ENCODE results near the gene TOX3.

The TOX3 gene

GRCh38 chr16:52529226-52529625 is 17.7 kb downstream of the TOX3 start:
- H3K9ac ChIP-seq (ENCODE audit: low read length) = no peak overlapping the region
- no peak overlapping the region for H3K4me3 ChIP-seq (ENCODE audit: low read length)
- H3K9me3 ChIP-seq (ENCODE audit: control insufficient read depth, low read length) = no peaks in the 10 kb centered on the region
- H3K36me3 ChIP-seq (ENCODE audit: control insufficient read depth, insufficient read depth, low read length, severe bottlenecking) = no peaks in the 10 kb centered on the region
- H3K4me1 ChIP-seq (ENCODE audit: control insufficient read depth, insufficient read depth, low read length) = no peaks in the 10 kb centered on the region
- no peaks in the 10 kb centered on the region for H3K27me3 ChIP-seq (replicated peaks; ENCODE audit: control insufficient read depth, insufficient read depth, low read length)
- DNase-seq (ENCODE audit: low read depth) = no peak

GRCh38 chr16:52528393-52529065 is 18.4 kb downstream of the TOX3 start:
- H3K4me3 ChIP-seq (ENCODE audit: low read length) = no peak overlapping the region
- no peak for DNase-seq (ENCODE audit: low read depth)
- H3K9ac ChIP-seq (ENCODE audit: low read length) = no peak overlapping the region
- no peaks in the 10 kb centered on the region for H3K9me3 ChIP-seq (ENCODE audit: control insufficient read depth, low read length)
- no peaks in the 10 kb centered on the region for H3K27me3 ChIP-seq (replicated peaks; ENCODE audit: control insufficient read depth, insufficient read depth, low read length)
- no peaks in the 10 kb centered on the region for H3K36me3 ChIP-seq (ENCODE audit: control insufficient read depth, insufficient read depth, low read length, severe bottlenecking)
- H3K4me1 ChIP-seq (ENCODE audit: control insufficient read depth, insufficient read depth, low read length) = no peaks in the 10 kb centered on the region

GRCh38 chr16:52526830-52527229 is 20.1 kb downstream of the TOX3 start:
- Histone ChIP-seq H3K36me3 (ENCODE audit: control insufficient read depth, insufficient read depth, low read length, severe bottlenecking) (no peaks in the 10 kb centered on the region), H3K27me3 (replicated peaks; ENCODE audit: control insufficient read depth, insufficient read depth, low read length) (no peaks in the 10 kb centered on the region), H3K4me3 (ENCODE audit: low read length) (no peak overlapping the region), H3K4me1 (ENCODE audit: control insufficient read depth, insufficient read depth, low read length) (no peaks in the 10 kb centered on the region), H3K9me3 (ENCODE audit: control insufficient read depth, low read length) (no peaks in the 10 kb centered on the region), H3K9ac (ENCODE audit: low read length) (no peak overlapping the region)
- DNase-seq (ENCODE audit: low read depth) = no peak

- H3K4me3 ChIP-seq (ENCODE audit: low read length) = no peak overlapping the region
- H3K9me3 ChIP-seq (ENCODE audit: control insufficient read depth, low read length) = no peaks in the 10 kb centered on the region
- H3K27me3 ChIP-seq (replicated peaks; ENCODE audit: control insufficient read depth, insufficient read depth, low read length) = no peaks in the 10 kb centered on the region
- no peak for DNase-seq (ENCODE audit: low read depth)
- H3K9ac ChIP-seq (ENCODE audit: low read length) = no peak overlapping the region
- no peaks in the 10 kb centered on the region for H3K4me1 ChIP-seq (ENCODE audit: control insufficient read depth, insufficient read depth, low read length)
- no peaks in the 10 kb centered on the region for H3K36me3 ChIP-seq (ENCODE audit: control insufficient read depth, insufficient read depth, low read length, severe bottlenecking)
These were observed 20.7 kb downstream of the TOX3 start for GRCh38 chr16:52526116-52526828.

- no peaks in the 10 kb centered on the region for H3K36me3 ChIP-seq (ENCODE audit: control insufficient read depth, insufficient read depth, low read length, severe bottlenecking)
- no peak overlapping the region for H3K4me3 ChIP-seq (ENCODE audit: low read length)
- no peak overlapping the region for H3K9ac ChIP-seq (ENCODE audit: low read length)
- H3K9me3 ChIP-seq (ENCODE audit: control insufficient read depth, low read length) = no peaks in the 10 kb centered on the region
- H3K4me1 ChIP-seq (ENCODE audit: control insufficient read depth, insufficient read depth, low read length) = no peaks in the 10 kb centered on the region
- no peak for DNase-seq (ENCODE audit: low read depth)
- no peaks in the 10 kb centered on the region for H3K27me3 ChIP-seq (replicated peaks; ENCODE audit: control insufficient read depth, insufficient read depth, low read length)
These were observed 25.4 kb downstream of the TOX3 start for GRCh38 chr16:52521570-52521969.

- Histone ChIP-seq H3K9ac (ENCODE audit: low read length) (no peak overlapping the region), H3K4me1 (ENCODE audit: control insufficient read depth, insufficient read depth, low read length) (no peaks in the 10 kb centered on the region), H3K4me3 (ENCODE audit: low read length) (no peak overlapping the region), H3K36me3 (ENCODE audit: control insufficient read depth, insufficient read depth, low read length, severe bottlenecking) (no peaks in the 10 kb centered on the region), H3K9me3 (ENCODE audit: control insufficient read depth, low read length) (no peaks in the 10 kb centered on the region), H3K27me3 (replicated peaks; ENCODE audit: control insufficient read depth, insufficient read depth, low read length) (no peaks in the 10 kb centered on the region)
- DNase-seq (ENCODE audit: low read depth) = no peak
These were observed 28.1 kb downstream of the TOX3 start for GRCh38 chr16:52518884-52519283.

GRCh38 chr16:52515068-52515671 is 31.8 kb downstream of the TOX3 start:
- no peaks in the 10 kb centered on the region for H3K9me3 ChIP-seq (ENCODE audit: control insufficient read depth, low read length)
- peak; percentile 1 for DNase-seq (ENCODE audit: low read depth)

GRCh38 chr16:52512297-52512987 is 34.5 kb downstream of the TOX3 start:
- no peak overlapping the region for H3K4me3 ChIP-seq (ENCODE audit: low read length)
- no peak for DNase-seq (ENCODE audit: low read depth)
- H3K4me1 ChIP-seq (ENCODE audit: control insufficient read depth, insufficient read depth, low read length) = no peaks in the 10 kb centered on the region

More at GRCh38 chr16:52515068-52515671, 31.8 kb downstream of the TOX3 start:
- Histone ChIP-seq H3K4me3 (ENCODE audit: low read length) (no peak overlapping the region), H3K9ac (ENCODE audit: low read length) (no peak overlapping the region), H3K36me3 (ENCODE audit: control insufficient read depth, insufficient read depth, low read length, severe bottlenecking) (no peaks in the 10 kb centered on the region), H3K4me1 (ENCODE audit: control insufficient read depth, insufficient read depth, low read length) (no peaks in the 10 kb centered on the region), H3K27me3 (replicated peaks; ENCODE audit: control insufficient read depth, insufficient read depth, low read length) (no peaks in the 10 kb centered on the region)

GRCh38 chr16:52501746-52502145 is 45.2 kb downstream of the TOX3 start:
- no peak for DNase-seq (ENCODE audit: low read depth)
- Histone ChIP-seq H3K4me1 (ENCODE audit: control insufficient read depth, insufficient read depth, low read length) (peaks cover 3% of the 10 kb centered on the region), H3K27me3 (replicated peaks; ENCODE audit: control insufficient read depth, insufficient read depth, low read length) (no peaks in the 10 kb centered on the region), H3K36me3 (ENCODE audit: control insufficient read depth, insufficient read depth, low read length, severe bottlenecking) (no peaks in the 10 kb centered on the region), H3K9me3 (ENCODE audit: control insufficient read depth, low read length) (no peaks in the 10 kb centered on the region), H3K4me3 (ENCODE audit: low read length) (no peak overlapping the region), H3K9ac (ENCODE audit: low read length) (no peak overlapping the region)

More at GRCh38 chr16:52512297-52512987, 34.5 kb downstream of the TOX3 start:
- Histone ChIP-seq H3K9ac (ENCODE audit: low read length) (no peak overlapping the region), H3K36me3 (ENCODE audit: control insufficient read depth, insufficient read depth, low read length, severe bottlenecking) (no peaks in the 10 kb centered on the region), H3K27me3 (replicated peaks; ENCODE audit: control insufficient read depth, insufficient read depth, low read length) (no peaks in the 10 kb centered on the region), H3K9me3 (ENCODE audit: control insufficient read depth, low read length) (no peaks in the 10 kb centered on the region)

- no peaks in the 10 kb centered on the region for H3K27me3 ChIP-seq (replicated peaks; ENCODE audit: control insufficient read depth, insufficient read depth, low read length)
- no peak for DNase-seq (ENCODE audit: low read depth)
- no peak overlapping the region for H3K4me3 ChIP-seq (ENCODE audit: low read length)
- no peak overlapping the region for H3K9ac ChIP-seq (ENCODE audit: low read length)
- H3K4me1 ChIP-seq (ENCODE audit: control insufficient read depth, insufficient read depth, low read length) = peaks cover 4% of the 10 kb centered on the region
- H3K36me3 ChIP-seq (ENCODE audit: control insufficient read depth, insufficient read depth, low read length, severe bottlenecking) = no peaks in the 10 kb centered on the region
- H3K9me3 ChIP-seq (ENCODE audit: control insufficient read depth, low read length) = no peaks in the 10 kb centered on the region
These were observed 46.0 kb downstream of the TOX3 start for GRCh38 chr16:52500963-52501362.

- H3K36me3 ChIP-seq (ENCODE audit: control insufficient read depth, insufficient read depth, low read length, severe bottlenecking) = no peaks in the 10 kb centered on the region
- H3K9ac ChIP-seq (ENCODE audit: low read length) = no peak overlapping the region
- DNase-seq (ENCODE audit: low read depth) = no peak
- H3K27me3 ChIP-seq (replicated peaks; ENCODE audit: control insufficient read depth, insufficient read depth, low read length) = no peaks in the 10 kb centered on the region
- H3K4me3 ChIP-seq (ENCODE audit: low read length) = no peak overlapping the region
- peaks cover 4% of the 10 kb centered on the region for H3K4me1 ChIP-seq (ENCODE audit: control insufficient read depth, insufficient read depth, low read length)
- H3K9me3 ChIP-seq (ENCODE audit: control insufficient read depth, low read length) = no peaks in the 10 kb centered on the region
These were observed 47.9 kb downstream of the TOX3 start for GRCh38 chr16:52499060-52499440.

All from adipocyte (in vitro differentiated cells).